ENCODE data around the gene XRCC5. TPM values are rescaled to one million over a fixed set of nuclear protein-coding genes. Genes with fewer than 3 reads are reported as not detected.

The XRCC5 gene
- total RNA-seq, 4 donors from 2014 or later = 87.3 to 202 (median 170) TPM

DNA sequence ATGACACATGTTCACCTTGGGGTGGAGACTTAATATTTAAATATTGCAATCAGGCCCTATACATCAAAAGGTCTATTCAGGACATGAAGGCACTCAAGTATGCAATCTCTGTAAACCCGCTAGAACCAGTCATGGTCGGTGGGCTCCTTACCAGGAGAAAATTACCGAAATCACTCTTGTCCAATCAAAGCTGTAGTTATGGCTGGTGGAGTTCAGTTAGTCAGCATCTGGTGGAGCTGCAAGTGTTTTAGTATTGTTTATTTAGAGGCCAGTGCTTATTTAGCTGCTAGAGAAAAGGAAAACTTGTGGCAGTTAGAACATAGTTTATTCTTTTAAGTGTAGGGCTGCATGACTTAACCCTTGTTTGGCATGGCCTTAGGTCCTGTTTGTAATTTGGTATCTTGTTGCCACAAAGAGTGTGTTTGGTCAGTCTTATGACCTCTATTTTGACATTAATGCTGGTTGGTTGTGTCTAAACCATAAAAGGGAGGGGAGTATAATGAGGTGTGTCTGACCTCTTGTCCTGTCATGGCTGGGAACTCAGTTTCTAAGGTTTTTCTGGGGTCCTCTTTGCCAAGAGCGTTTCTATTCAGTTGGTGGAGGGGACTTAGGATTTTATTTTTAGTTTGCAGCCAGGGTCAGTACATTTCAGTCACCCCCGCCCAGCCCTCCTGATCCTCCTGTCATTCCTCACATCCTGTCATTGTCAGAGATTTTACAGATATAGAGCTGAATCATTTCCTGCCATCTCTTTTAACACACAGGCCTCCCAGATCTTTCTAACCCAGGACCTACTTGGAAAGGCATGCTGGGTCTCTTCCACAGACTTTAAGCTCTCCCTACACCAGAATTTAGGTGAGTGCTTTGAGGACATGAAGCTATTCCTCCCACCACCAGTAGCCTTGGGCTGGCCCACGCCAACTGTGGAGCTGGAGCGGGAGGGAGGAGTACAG, 108.1 kb downstream of the XRCC5 start:
- WGBS, 2 donors = 73 to 83% methylated on average over 7 of the region's 7 CpGs
- Histone ChIP-seq H3K4me3 (no peak overlapping the region), H3K27ac (no peak overlapping the region), H3K36me3 (peaks cover 0 to 7% (median 0%) of the 10 kb centered on the region in 3 donors), H3K9me3 (no peaks in the 10 kb centered on the region), H3K27me3 (no peaks in the 10 kb centered on the region), H3K4me1 (peaks cover 0 to 10% (median 0%) of the 10 kb centered on the region in 3 donors)
- TF ChIP-seq, protein P1, sequence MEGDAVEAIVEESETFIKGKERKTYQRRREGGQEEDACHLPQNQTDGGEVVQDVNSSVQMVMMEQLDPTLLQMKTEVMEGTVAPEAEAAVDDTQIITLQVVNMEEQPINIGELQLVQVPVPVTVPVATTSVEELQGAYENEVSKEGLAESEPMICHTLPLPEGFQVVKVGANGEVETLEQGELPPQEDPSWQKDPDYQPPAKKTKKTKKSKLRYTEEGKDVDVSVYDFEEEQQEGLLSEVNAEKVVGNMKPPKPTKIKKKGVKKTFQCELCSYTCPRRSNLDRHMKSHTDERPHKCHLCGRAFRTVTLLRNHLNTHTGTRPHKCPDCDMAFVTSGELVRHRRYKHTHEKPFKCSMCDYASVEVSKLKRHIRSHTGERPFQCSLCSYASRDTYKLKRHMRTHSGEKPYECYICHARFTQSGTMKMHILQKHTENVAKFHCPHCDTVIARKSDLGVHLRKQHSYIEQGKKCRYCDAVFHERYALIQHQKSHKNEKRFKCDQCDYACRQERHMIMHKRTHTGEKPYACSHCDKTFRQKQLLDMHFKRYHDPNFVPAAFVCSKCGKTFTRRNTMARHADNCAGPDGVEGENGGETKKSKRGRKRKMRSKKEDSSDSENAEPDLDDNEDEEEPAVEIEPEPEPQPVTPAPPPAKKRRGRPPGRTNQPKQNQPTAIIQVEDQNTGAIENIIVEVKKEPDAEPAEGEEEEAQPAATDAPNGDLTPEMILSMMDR (IDR thresholded peaks at IDR 0.05) = no peak
- no peak for TF ChIP-seq POLR2A (IDR thresholded peaks at IDR 0.05)
- DNase-seq = no peak
- intact Hi-C loops (cut with DNase I) = no loop called here

DNA sequence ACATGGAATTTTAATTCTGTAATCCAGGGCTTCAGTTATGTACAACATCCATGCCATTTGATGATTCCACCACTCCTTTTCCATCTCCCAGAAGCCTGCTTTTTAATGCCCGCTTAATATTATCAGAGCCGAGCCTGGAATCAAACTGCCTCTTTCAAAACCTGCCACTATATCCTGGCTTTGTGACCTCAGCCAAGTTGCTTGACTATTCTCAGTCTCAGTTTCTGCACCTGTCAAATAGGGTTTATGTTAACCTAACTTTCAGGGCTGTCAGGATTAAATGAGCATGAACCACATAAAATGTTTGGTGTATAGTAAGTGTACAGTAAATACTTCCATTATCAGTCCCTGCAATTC, 108.7 kb downstream of the XRCC5 start:
- H3K4me1 ChIP-seq = peaks cover 0 to 10% (median 0%) of the 10 kb centered on the region in 3 donors
- no peak for DNase-seq
- H3K9me3 ChIP-seq = no peaks in the 10 kb centered on the region
- intact Hi-C loops (cut with DNase I) = no loop called here
- TF ChIP-seq POLR2A (IDR thresholded peaks at IDR 0.05) = no peak
- TF ChIP-seq, protein P1 (IDR thresholded peaks at IDR 0.05) = no peak
- 79 to 81% methylated on average over 2 of the region's 2 CpGs for WGBS, 2 donors
- H3K4me3 ChIP-seq = no peak overlapping the region
- peaks cover 0 to under 1% (median 0%) of the 10 kb centered on the region in 3 donors for H3K36me3 ChIP-seq
- H3K27ac ChIP-seq = no peak overlapping the region
- H3K27me3 ChIP-seq = no peaks in the 10 kb centered on the region

DNA sequence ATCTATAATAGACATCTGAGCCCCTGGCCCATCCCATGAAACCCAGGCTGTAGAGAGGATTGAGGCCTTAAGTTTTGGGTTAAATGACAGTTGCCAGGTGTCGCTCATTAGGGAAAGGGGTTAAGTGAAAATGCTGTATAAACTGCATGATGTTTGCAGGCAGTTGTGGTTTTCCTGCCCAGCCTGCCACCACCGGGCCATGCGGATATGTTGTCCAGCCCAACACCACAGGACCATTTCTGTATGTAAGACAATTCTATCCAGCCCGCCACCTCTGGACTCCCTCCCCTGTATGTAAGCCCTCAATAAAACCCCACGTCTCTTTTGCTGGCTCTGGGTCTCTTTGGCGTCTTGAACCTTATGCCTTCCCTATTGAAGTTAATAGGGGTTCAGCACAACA, 110.7 kb downstream of the XRCC5 start:
- H3K4me1 ChIP-seq = peaks cover 0 to 10% (median 0%) of the 10 kb centered on the region in 3 donors
- H3K9me3 ChIP-seq = no peaks in the 10 kb centered on the region
- no peaks in the 10 kb centered on the region for H3K36me3 ChIP-seq
- TF ChIP-seq POLR2A (IDR thresholded peaks at IDR 0.05) = no peak
- TF ChIP-seq, protein P1 (IDR thresholded peaks at IDR 0.05) = no peak
- intact Hi-C loops (cut with DNase I) = no loop called here
- 86 to 90% methylated on average over 6 of the region's 6 CpGs for WGBS, 2 donors
- no peak overlapping the region for H3K4me3 ChIP-seq
- H3K27me3 ChIP-seq = no peaks in the 10 kb centered on the region
- no peak for DNase-seq
- no peak overlapping the region for H3K27ac ChIP-seq

DNA sequence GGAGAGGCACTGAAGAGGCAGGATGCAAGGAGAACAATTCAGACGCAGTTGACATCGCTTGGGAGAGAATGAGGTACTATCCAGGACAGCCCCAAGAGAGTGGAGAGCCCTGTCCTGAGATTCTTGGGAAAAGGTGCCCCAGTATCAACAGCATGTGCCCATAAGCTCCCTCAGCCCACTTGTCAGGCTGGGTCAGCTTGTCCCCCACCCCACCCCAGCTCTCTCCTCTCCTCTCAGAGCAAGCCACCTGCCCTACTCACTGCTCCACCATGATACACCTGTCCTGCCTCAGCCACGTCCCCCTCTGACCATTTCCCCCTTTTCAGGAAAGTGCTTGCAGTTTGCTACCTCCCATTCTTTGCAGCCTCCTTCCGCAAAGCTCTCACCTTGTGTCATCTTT, 111.8 kb downstream of the XRCC5 start:
- Histone ChIP-seq H3K36me3 (no peaks in the 10 kb centered on the region), H3K4me3 (no peak overlapping the region), H3K27ac (no peak overlapping the region), H3K4me1 (peaks cover 0 to 10% (median 0%) of the 10 kb centered on the region in 3 donors), H3K27me3 (no peaks in the 10 kb centered on the region), H3K9me3 (no peaks in the 10 kb centered on the region)
- TF ChIP-seq, protein P1 (IDR thresholded peaks at IDR 0.05) = no peak
- TF ChIP-seq POLR2A (IDR thresholded peaks at IDR 0.05) = no peak
- DNase-seq = no peak
- WGBS, 2 donors = 81 to 84% methylated on average over 4 of the region's 4 CpGs
- intact Hi-C loops (cut with DNase I) = no loop called here

DNA sequence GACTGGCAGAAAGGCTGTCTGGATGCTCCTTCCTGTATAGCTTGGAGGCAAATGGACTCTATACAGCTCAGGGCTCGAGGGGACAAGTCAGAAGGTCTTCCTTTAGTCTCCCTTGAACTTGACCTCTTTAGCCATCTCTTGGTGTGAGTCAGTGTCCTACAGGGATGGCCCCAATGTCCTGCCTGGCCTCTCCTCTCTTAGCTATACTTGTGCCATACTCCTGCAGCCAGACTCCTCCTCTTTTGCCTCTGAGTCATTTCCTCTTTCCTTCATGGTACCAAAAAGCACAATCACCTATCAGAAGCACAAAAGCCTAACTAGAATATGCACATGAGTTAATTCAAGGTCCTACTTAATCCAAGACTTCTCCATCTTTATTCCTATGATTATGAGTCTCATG, 112.7 kb downstream of the XRCC5 start:
- TF ChIP-seq, protein P1 (IDR thresholded peaks at IDR 0.05) = no peak
- no peak for TF ChIP-seq POLR2A (IDR thresholded peaks at IDR 0.05)
- Histone ChIP-seq H3K9me3 (no peaks in the 10 kb centered on the region), H3K27me3 (no peaks in the 10 kb centered on the region), H3K4me3 (no peak overlapping the region), H3K27ac (no peak overlapping the region), H3K36me3 (no peaks in the 10 kb centered on the region), H3K4me1 (peaks cover 0 to 6% (median 0%) of the 10 kb centered on the region in 3 donors)
- 33 to 60% methylated on average over 1 of the region's 1 CpG for WGBS, 2 donors
- DNase-seq = no peak
- intact Hi-C loops (cut with DNase I) = no loop called here
